HL-60 (cell line): ENCODE data around the gene CFAP299.

Experiments used
- TF ChIP-seq, protein P1 (sequence below): IDR thresholded peaks from one replicate; pipeline ENCODE4 v1.5.1; 2011; ENCODE audit warnings: low read length, control low read depth, inconsistent platforms; ENCODE audit not compliant: insufficient read depth
- TF ChIP-seq, protein P2 (sequence below): IDR thresholded peaks from 2 replicates; pipeline ENCODE4 v1.6.1; 2012; ENCODE audit warnings: low read depth; ENCODE audit not compliant: insufficient replicate concordance

DNA sequence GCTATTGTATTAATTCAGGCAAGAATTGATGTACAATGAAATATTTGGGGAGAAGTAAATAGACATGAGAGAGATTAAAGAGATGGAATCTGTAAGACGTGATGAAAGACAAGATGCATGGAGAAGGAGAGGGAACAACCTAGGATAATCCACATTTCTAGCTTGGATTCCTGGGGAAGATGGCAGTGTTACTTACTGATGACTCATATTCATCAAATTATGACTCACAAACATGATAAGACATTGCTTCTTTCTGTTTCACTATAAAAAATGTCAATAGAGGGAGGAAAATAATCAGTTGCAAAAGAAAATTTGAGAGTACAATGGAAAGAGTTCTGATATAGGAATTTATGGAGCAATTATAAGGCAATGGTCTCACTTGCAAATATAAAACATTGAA, 590.9 kb downstream of the CFAP299 start:
- TF ChIP-seq, protein P1, sequence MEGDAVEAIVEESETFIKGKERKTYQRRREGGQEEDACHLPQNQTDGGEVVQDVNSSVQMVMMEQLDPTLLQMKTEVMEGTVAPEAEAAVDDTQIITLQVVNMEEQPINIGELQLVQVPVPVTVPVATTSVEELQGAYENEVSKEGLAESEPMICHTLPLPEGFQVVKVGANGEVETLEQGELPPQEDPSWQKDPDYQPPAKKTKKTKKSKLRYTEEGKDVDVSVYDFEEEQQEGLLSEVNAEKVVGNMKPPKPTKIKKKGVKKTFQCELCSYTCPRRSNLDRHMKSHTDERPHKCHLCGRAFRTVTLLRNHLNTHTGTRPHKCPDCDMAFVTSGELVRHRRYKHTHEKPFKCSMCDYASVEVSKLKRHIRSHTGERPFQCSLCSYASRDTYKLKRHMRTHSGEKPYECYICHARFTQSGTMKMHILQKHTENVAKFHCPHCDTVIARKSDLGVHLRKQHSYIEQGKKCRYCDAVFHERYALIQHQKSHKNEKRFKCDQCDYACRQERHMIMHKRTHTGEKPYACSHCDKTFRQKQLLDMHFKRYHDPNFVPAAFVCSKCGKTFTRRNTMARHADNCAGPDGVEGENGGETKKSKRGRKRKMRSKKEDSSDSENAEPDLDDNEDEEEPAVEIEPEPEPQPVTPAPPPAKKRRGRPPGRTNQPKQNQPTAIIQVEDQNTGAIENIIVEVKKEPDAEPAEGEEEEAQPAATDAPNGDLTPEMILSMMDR = no peak
- TF ChIP-seq, protein P2, sequence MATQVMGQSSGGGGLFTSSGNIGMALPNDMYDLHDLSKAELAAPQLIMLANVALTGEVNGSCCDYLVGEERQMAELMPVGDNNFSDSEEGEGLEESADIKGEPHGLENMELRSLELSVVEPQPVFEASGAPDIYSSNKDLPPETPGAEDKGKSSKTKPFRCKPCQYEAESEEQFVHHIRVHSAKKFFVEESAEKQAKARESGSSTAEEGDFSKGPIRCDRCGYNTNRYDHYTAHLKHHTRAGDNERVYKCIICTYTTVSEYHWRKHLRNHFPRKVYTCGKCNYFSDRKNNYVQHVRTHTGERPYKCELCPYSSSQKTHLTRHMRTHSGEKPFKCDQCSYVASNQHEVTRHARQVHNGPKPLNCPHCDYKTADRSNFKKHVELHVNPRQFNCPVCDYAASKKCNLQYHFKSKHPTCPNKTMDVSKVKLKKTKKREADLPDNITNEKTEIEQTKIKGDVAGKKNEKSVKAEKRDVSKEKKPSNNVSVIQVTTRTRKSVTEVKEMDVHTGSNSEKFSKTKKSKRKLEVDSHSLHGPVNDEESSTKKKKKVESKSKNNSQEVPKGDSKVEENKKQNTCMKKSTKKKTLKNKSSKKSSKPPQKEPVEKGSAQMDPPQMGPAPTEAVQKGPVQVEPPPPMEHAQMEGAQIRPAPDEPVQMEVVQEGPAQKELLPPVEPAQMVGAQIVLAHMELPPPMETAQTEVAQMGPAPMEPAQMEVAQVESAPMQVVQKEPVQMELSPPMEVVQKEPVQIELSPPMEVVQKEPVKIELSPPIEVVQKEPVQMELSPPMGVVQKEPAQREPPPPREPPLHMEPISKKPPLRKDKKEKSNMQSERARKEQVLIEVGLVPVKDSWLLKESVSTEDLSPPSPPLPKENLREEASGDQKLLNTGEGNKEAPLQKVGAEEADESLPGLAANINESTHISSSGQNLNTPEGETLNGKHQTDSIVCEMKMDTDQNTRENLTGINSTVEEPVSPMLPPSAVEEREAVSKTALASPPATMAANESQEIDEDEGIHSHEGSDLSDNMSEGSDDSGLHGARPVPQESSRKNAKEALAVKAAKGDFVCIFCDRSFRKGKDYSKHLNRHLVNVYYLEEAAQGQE = no peak
